Measurements from ENCODE around the gene PER2. TPM values are rescaled to one million over a fixed set of nuclear protein-coding genes. Genes with fewer than 3 reads are reported as not detected.

The PER2 gene
- total RNA-seq, 1 experiment from 2014 or later = 6.6 TPM

DNA sequence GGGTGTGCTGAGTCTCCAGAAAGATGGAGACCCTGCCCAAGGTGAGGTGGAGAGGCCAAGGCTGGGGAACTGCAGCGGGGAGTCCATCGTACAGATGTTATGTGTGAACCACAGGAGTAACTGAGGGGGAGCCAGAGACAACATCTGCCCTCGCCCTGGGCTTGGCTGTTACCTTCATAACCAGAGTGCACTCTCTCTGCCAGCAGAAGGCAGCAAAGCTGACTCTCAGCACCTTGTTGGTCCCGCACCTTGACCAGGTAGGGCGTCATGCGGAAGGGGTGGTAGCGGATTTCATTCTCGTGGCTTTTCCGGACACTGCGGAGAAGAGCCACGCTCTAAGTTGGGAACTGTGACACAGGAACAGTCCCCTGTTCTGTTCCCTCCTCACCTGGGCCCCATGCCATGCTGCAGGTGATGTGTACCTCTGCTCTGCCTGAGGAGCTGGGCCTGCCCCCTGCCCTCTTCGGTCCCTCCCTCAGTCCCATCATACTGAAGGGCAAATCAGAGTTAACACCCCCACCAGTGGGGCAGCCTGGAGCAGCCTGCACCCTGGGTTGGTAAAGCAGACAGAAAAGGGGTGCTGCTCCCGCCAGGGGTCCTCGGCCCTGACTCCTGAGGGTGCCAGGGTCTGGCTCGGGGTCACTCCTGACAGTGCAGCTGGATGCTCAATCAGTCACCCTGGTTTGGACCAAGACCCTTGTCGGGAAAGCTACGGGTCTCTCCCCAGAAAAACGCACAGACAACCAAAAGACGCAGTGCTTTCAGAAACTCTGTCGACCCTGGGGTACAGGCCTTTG lies 20.3 kb downstream of the PER2 start:
- H3K27ac Mint-ChIP-seq = no peak overlapping the region
- ChIA-PET POLR2A (no interaction called here), CTCF (interaction anchor here (0.5 to 1.1 kb wide), 4 partner anchors 9 to 280 kb away, joined by 3 read pairs; no protein-coding TSS in a partner anchor)
- no peak for DNase-seq (ENCODE audit: low spot score)
- no peak for TF ChIP-seq ZNF232 (CRISPR knock-in tag; IDR thresholded peaks at IDR 0.05)
- TF ChIP-seq, protein P1, sequence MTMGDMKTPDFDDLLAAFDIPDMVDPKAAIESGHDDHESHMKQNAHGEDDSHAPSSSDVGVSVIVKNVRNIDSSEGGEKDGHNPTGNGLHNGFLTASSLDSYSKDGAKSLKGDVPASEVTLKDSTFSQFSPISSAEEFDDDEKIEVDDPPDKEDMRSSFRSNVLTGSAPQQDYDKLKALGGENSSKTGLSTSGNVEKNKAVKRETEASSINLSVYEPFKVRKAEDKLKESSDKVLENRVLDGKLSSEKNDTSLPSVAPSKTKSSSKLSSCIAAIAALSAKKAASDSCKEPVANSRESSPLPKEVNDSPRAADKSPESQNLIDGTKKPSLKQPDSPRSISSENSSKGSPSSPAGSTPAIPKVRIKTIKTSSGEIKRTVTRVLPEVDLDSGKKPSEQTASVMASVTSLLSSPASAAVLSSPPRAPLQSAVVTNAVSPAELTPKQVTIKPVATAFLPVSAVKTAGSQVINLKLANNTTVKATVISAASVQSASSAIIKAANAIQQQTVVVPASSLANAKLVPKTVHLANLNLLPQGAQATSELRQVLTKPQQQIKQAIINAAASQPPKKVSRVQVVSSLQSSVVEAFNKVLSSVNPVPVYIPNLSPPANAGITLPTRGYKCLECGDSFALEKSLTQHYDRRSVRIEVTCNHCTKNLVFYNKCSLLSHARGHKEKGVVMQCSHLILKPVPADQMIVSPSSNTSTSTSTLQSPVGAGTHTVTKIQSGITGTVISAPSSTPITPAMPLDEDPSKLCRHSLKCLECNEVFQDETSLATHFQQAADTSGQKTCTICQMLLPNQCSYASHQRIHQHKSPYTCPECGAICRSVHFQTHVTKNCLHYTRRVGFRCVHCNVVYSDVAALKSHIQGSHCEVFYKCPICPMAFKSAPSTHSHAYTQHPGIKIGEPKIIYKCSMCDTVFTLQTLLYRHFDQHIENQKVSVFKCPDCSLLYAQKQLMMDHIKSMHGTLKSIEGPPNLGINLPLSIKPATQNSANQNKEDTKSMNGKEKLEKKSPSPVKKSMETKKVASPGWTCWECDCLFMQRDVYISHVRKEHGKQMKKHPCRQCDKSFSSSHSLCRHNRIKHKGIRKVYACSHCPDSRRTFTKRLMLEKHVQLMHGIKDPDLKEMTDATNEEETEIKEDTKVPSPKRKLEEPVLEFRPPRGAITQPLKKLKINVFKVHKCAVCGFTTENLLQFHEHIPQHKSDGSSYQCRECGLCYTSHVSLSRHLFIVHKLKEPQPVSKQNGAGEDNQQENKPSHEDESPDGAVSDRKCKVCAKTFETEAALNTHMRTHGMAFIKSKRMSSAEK (CRISPR knock-in tag; IDR thresholded peaks at IDR 0.05; ENCODE audit: borderline replicate concordance) = no peak
- no peak for TF ChIP-seq FOXJ3 (CRISPR knock-in tag; IDR thresholded peaks at IDR 0.05; ENCODE audit: borderline replicate concordance)
- TF ChIP-seq, protein P2, sequence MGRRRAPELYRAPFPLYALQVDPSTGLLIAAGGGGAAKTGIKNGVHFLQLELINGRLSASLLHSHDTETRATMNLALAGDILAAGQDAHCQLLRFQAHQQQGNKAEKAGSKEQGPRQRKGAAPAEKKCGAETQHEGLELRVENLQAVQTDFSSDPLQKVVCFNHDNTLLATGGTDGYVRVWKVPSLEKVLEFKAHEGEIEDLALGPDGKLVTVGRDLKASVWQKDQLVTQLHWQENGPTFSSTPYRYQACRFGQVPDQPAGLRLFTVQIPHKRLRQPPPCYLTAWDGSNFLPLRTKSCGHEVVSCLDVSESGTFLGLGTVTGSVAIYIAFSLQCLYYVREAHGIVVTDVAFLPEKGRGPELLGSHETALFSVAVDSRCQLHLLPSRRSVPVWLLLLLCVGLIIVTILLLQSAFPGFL (CRISPR knock-in tag; IDR thresholded peaks at IDR 0.05; ENCODE audit: borderline replicate concordance) = no peak
- TF ChIP-seq, protein P3, sequence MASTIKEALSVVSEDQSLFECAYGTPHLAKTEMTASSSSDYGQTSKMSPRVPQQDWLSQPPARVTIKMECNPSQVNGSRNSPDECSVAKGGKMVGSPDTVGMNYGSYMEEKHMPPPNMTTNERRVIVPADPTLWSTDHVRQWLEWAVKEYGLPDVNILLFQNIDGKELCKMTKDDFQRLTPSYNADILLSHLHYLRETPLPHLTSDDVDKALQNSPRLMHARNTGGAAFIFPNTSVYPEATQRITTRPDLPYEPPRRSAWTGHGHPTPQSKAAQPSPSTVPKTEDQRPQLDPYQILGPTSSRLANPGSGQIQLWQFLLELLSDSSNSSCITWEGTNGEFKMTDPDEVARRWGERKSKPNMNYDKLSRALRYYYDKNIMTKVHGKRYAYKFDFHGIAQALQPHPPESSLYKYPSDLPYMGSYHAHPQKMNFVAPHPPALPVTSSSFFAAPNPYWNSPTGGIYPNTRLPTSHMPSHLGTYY (CRISPR knock-in tag; IDR thresholded peaks at IDR 0.05) = no peak
- TF ChIP-seq, protein P4, sequence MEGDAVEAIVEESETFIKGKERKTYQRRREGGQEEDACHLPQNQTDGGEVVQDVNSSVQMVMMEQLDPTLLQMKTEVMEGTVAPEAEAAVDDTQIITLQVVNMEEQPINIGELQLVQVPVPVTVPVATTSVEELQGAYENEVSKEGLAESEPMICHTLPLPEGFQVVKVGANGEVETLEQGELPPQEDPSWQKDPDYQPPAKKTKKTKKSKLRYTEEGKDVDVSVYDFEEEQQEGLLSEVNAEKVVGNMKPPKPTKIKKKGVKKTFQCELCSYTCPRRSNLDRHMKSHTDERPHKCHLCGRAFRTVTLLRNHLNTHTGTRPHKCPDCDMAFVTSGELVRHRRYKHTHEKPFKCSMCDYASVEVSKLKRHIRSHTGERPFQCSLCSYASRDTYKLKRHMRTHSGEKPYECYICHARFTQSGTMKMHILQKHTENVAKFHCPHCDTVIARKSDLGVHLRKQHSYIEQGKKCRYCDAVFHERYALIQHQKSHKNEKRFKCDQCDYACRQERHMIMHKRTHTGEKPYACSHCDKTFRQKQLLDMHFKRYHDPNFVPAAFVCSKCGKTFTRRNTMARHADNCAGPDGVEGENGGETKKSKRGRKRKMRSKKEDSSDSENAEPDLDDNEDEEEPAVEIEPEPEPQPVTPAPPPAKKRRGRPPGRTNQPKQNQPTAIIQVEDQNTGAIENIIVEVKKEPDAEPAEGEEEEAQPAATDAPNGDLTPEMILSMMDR (IDR thresholded peaks at IDR 0.05) = no peak
- TF ChIP-seq NFYB (CRISPR knock-in tag; conservative IDR thresholded peaks at IDR 0.05; ENCODE audit: low read depth) = no peak
- TF ChIP-seq, protein P5, sequence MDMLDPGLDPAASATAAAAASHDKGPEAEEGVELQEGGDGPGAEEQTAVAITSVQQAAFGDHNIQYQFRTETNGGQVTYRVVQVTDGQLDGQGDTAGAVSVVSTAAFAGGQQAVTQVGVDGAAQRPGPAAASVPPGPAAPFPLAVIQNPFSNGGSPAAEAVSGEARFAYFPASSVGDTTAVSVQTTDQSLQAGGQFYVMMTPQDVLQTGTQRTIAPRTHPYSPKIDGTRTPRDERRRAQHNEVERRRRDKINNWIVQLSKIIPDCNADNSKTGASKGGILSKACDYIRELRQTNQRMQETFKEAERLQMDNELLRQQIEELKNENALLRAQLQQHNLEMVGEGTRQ (CRISPR knock-in tag; IDR thresholded peaks at IDR 0.05) = no peak
- no peak for TF ChIP-seq RORB (CRISPR knock-in tag; IDR thresholded peaks at IDR 0.05)
- TF ChIP-seq, protein P6, sequence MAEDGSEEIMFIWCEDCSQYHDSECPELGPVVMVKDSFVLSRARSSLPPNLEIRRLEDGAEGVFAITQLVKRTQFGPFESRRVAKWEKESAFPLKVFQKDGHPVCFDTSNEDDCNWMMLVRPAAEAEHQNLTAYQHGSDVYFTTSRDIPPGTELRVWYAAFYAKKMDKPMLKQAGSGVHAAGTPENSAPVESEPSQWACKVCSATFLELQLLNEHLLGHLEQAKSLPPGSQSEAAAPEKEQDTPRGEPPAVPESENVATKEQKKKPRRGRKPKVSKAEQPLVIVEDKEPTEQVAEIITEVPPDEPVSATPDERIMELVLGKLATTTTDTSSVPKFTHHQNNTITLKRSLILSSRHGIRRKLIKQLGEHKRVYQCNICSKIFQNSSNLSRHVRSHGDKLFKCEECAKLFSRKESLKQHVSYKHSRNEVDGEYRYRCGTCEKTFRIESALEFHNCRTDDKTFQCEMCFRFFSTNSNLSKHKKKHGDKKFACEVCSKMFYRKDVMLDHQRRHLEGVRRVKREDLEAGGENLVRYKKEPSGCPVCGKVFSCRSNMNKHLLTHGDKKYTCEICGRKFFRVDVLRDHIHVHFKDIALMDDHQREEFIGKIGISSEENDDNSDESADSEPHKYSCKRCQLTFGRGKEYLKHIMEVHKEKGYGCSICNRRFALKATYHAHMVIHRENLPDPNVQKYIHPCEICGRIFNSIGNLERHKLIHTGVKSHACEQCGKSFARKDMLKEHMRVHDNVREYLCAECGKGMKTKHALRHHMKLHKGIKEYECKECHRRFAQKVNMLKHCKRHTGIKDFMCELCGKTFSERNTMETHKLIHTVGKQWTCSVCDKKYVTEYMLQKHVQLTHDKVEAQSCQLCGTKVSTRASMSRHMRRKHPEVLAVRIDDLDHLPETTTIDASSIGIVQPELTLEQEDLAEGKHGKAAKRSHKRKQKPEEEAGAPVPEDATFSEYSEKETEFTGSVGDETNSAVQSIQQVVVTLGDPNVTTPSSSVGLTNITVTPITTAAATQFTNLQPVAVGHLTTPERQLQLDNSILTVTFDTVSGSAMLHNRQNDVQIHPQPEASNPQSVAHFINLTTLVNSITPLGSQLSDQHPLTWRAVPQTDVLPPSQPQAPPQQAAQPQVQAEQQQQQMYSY (CRISPR knock-in tag; IDR thresholded peaks at IDR 0.05) = no peak
- TF ChIP-seq, protein P7, sequence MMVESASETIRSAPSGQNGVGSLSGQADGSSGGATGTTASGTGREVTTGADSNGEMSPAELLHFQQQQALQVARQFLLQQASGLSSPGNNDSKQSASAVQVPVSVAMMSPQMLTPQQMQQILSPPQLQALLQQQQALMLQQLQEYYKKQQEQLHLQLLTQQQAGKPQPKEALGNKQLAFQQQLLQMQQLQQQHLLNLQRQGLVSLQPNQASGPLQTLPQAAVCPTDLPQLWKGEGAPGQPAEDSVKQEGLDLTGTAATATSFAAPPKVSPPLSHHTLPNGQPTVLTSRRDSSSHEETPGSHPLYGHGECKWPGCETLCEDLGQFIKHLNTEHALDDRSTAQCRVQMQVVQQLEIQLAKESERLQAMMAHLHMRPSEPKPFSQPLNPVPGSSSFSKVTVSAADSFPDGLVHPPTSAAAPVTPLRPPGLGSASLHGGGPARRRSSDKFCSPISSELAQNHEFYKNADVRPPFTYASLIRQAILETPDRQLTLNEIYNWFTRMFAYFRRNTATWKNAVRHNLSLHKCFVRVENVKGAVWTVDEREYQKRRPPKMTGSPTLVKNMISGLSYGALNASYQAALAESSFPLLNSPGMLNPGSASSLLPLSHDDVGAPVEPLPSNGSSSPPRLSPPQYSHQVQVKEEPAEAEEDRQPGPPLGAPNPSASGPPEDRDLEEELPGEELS (CRISPR knock-in tag; IDR thresholded peaks at IDR 0.05) = no peak
- TF ChIP-seq, protein P8, sequence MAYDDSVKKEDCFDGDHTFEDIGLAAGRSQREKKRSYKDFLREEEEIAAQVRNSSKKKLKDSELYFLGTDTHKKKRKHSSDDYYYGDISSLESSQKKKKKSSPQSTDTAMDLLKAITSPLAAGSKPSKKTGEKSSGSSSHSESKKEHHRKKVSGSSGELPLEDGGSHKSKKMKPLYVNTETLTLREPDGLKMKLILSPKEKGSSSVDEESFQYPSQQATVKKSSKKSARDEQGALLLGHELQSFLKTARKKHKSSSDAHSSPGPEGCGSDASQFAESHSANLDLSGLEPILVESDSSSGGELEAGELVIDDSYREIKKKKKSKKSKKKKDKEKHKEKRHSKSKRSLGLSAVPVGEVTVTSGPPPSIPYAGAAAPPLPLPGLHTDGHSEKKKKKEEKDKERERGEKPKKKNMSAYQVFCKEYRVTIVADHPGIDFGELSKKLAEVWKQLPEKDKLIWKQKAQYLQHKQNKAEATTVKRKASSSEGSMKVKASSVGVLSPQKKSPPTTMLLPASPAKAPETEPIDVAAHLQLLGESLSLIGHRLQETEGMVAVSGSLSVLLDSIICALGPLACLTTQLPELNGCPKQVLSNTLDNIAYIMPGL (CRISPR knock-in tag; IDR thresholded peaks at IDR 0.05) = no peak
- H3K9me3 Mint-ChIP-seq = no peaks in the 10 kb centered on the region
- no peak overlapping the region for H3K4me3 Mint-ChIP-seq
- peaks cover 5% of the 10 kb centered on the region; the same call in 1 of the 2 replicates for H3K36me3 Mint-ChIP-seq
- no peaks in the 10 kb centered on the region for H3K27me3 Mint-ChIP-seq (ENCODE audit: low read depth)
- peaks cover 3% of the 10 kb centered on the region for H3K4me1 Mint-ChIP-seq
- peak; percentile 47 for ATAC-seq
